GM19023 (cell line): ENCODE results near the gene DPM2.

ENCODE experiments used
- ATAC-seq: cut with Tn5 transposase; IDR thresholded peaks from one replicate; pipeline ENCODE4 v1.9.1; 2021; ENCODE audit warnings: mild to moderate bottlenecking, moderate library complexity; ENCODE audit not compliant: unreplicated experiment

Gene DPM2, protein sequence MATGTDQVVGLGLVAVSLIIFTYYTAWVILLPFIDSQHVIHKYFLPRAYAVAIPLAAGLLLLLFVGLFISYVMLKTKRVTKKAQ

DNA sequence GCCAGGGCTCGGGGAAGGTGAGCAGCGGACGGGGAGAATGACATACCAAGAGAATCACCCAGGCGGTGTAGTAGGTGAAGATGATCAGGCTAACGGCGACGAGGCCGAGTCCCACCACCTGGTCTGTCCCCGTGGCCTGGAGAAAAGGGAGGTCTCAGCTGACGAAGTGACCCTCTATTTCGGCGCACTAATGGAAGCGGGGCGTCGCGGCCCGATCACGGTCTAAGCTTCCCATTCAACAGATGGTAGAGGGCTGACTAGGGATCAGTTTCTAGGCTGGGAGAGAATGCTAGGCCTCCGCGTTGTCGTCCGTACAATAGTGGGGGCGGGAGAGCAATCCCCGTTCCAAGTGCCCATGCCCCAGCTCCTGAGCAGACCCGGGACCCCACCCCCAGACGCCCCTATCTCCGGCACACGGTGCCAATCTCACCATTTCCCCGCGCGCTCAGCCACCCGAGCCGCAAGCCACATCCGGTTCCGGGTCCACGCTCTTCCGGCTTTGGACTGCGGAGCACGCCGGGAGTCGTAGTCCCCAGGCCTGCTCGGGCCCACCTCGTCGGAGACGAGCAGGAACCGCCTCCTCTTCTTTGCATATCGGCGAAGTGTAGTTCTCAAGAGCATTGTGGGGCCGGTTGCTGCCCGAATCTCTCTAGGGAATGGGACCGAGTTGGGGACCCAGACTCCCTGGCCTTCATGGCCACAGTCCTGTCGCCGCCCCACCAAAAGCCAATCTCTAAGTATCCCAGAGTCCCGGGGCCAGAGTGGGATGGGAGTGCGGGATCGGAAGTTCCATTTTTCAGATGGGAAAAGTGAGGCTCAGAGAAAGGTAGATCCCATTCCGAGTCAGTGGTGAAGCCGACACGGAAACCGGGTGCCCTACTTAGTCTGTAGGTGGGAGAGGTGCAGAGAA lies at the start of gene DPM2:
Gene DPM2, minus strand, starts transcription at position 467 of the 910 bp plus-strand sequence. Its CDS starts 34 bp downstream, at position 433.
- peak; percentile 94 for ATAC-seq

DNA sequence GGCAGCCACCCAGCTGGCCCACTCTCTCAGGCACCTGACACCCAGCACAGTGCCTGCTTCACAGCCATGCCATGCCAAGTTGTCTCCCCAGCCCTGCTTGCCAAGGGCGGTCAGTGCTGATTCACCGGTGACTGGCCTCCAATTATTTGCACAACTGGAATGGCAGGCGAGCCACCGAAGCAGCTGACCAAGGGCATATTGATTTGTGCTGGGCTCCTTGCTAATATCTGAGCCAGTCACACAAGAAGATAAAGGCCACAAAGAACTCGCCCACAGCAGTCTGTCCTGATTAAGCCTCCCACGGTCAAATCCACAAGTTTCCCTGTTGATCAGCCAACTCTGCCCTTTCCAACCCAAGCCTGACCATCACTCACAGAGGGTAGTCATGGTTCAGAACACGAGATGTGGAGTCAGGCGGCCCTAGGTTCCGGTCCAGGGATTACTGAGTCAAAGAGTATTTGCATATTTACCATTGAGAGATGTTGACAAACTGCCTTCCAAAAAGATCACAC lies 49.5 kb upstream of the DPM2 start:
- ATAC-seq, result no peak

DNA sequence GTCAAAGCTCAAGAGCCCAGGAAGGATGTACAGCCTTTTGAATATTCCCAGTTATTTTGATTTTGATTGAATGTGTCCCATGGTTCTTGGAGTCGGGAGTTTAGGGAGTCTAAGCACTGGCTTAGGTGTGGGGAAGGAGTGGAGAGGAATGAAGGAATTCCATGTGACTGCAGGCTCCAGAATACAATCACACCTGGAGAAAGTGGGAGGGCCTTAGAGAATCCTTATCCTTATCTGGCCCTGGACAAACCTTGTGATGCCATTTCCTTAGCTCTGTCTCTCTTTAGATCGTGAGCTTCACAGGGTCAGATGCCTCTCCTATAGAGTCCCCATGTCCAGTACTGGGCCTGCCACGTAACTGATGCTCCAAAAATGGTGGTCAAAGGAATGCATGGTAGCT lies 47.4 kb upstream of the DPM2 start:
- no peak for ATAC-seq

DNA sequence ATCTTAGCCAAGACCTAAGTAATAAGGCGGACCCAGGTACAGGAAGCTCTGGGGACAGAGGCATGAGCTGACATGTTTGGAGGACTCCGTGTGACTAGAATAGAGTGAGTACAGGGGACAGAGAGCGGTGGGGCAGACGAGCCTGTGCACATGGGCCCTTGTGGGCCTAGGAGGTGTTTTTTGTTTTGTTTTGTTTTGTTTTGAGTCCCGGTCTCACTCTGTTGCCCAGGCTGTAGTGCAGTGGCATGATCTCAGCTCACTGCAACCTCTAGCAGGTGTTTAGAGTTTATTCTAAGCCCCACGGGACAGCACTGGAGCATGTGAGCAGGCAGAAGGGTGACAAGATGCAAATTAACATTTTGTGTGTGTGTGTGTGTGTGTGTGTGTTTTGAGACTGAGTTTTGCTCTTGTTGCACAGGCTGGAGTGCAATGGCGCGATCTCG lies 46.2 kb upstream of the DPM2 start:
- no peak for ATAC-seq

DNA sequence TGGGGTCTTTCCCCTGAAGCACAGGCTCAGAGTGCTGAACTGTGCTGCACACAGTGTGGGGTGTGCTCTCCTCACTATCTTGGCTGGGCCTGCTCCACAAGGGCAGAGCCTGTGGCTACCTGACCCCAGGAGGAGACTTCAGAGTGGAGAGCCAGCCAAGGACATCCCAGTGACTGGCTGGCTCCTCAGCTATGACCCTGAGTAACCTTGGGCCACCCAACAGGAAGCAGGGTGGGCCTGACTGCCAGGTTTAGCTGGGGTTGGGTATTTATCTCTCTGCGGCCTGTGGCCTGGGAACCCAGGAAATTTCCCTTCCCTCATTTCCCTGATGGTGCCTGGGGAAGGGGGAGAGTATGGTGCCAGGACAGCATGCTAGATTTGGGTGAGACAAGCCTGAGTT lies 45.3 kb upstream of the DPM2 start:
- no peak for ATAC-seq

DNA sequence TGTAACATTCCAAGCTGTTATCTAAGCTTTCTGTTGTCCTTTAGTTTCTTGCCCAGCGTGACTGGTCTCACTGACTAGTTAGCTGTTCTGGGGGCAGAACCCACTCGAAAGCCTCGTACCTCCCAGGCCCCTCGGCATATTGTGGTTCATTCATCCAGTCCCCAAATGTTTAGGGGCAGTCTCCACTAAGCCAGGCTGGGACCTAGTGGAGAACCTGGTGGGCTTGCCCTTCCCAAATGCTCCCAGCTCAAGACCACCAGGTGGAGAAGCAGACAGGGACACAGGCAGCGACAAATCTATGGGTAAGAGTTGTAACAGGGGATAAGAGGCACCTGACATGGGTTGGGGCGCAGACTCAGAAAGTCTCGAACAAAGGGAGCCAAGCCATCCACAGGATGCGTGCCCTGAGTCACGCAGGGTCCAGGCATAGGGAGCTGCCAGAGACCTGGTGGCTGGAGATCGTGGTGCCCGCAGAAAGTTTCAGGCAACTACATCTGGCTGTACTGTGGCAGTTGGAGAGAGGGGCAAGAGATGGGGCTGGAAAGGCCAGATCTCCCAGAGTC lies 44.0 kb upstream of the DPM2 start:
- no peak for ATAC-seq

DNA sequence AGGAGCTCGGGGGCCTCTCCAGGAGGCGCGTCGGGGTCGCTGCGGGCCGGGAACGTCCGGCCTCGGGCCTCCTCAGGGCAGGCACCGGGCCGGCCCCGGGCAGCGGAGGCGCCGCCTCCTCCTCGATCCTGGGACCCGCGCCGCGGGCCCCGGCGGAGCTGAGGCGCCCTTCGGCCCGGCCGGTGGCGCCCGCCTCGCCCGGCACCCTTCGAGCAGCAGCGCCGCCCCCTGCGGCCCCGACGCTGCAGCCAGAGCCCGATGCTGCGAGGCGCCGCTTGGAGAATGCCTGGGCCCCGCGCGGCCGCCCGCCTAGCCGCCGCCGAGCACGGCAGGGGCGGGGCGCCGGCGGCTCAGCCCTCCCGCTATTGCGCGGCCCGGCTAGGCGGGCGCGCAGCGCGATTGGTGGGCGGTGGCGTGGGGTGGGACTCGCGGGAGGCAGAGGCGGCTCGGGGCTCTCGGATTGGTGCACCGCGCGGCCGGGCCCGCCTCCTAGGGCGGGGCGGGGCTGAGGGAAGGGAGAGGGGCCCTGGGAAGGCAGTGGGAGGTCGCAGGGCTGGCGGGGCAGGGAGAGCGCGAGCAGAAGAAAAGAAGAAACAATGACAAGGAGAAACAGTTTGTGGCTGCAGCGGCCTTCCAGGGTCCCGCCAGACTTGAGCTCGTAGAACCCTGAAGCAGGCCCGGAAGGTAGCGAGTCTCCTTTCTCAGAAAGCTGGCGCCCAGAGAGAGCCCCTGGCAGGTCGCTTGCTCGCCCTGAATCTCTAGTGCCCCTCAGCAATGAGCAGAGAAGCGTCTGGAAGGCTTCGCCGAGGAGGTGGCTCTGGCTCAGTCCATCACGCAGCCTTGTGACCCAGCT lies 43.3 kb upstream of the DPM2 start, which contains the start of gene EEIG1:
Gene EEIG1, minus strand, starts transcription at position 284 of the 853 bp plus-strand sequence. CDS start 852 bp downstream, outside the sequence.
- ATAC-seq, result peak; percentile 77

DNA sequence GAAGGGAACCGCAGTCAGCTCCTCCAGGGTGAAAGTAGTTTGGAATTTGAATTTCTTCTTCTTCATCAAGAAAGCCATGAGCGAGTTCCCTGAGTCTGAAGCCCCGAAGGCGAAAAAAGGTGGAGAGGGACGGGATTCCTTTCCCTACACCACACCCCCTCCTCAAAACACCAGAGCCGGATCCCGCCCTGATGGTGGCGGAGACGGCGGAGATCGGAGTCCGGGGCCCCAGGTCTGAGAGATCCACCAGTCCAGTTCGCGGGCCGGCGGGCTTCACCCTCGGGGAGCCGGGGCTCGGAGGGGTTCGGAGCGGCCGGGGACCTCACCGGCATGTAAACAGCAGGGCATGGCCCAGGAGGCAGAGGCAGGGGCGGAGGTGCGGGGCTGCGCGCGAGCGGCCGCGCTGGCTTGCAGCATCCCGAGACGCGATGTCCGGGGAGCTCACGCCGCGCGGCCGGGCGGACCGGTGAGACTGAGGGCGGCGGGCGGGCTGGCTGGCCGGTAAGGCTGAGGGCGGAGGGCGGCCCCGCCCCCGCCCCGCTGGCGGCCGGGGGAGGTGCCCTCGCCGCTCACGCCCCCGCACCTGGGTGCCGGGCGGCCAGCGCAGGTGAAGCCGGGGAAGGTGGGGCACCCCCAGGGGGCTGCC lies 42.5 kb upstream of the DPM2 start:
- ATAC-seq, result peak; percentile 33

DNA sequence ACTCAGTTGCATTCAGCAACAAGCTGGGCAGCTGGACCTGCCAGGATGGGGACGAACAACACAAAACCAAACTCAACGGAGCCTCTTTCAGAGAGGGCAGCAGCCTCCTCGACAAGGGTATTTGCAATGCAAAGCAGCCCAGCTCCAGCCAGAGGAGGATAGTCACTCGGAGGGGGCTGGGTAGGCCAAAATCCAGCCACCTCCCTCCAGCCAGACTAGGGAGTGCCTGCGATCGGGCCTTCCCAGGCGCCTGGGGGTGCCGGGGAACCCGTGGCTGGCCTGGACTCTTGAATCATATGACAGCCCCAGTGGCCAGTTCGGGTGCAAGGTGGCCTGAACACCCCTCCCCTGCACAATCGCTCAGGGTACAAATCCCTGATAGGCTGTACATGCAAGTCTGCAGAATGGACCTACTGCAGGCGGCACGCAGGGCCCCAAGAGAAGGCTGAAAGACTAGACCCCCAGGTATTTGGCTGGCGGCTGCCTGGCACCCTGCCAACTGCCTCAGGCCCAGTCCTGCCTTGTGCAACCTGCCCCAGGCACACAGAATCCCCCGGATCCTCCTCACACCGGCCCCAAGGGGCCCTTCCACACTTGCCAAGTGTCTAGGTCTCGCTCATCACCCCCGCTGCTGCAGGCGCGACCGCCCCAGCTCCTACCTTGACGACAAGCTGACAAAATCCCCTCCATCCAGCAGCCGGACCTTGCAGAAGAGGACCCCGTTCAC lies 41.8 kb upstream of the DPM2 start:
- peak; percentile 22 for ATAC-seq

DNA sequence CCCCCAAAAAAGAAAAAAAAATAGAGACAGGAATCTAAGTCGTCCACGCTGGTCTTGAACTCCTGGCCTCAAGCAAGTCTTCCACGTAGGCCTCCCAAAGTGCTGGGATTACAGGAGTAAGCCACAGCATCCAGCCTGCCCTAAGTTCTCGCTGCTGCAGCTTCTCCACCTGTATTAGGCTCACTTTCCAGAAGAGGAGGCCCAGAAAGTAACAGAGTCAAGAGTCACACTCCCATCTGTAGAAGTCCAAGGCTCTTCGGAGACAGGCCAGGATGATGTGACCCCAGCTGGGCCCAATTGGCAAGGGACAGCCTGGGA lies 41.3 kb upstream of the DPM2 start:
- no peak for ATAC-seq

DNA sequence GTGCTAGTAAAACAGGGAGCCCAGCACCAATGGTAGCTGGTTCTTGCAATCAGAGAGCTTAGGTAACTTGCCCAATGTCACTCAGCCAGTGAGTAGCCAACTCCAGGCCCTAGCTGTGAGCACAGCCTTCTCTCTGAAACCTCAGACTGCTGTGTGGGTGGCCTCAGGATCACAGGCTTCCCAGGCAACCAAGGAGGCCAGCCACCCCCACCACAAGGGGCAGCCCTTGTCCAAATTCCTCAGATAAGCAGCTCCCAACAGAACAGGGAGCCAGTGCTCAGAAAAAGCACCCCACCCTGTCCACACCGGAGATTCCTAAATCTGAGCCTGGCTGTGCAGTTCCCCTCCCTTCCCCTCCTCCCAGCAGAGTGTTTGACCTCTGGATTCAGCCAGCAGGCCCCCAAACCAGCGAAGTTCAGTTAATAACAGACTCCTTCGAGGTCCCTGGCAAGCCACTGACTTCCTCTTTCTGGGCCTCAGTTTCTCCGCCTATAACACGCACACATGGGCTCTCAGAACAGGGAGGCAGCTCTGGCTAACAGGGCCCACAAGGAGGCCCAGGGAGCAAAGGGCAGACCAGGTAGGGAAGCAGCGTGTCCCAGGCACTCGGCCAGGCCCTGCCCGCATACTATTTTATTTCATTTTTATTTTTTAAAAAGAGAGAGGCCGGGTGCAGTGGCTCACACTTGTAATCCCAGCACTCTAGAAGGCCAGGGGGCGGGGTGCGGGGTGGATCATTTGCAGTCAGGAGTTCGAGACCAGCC lies 40.4 kb upstream of the DPM2 start:
- ATAC-seq, result no peak

DNA sequence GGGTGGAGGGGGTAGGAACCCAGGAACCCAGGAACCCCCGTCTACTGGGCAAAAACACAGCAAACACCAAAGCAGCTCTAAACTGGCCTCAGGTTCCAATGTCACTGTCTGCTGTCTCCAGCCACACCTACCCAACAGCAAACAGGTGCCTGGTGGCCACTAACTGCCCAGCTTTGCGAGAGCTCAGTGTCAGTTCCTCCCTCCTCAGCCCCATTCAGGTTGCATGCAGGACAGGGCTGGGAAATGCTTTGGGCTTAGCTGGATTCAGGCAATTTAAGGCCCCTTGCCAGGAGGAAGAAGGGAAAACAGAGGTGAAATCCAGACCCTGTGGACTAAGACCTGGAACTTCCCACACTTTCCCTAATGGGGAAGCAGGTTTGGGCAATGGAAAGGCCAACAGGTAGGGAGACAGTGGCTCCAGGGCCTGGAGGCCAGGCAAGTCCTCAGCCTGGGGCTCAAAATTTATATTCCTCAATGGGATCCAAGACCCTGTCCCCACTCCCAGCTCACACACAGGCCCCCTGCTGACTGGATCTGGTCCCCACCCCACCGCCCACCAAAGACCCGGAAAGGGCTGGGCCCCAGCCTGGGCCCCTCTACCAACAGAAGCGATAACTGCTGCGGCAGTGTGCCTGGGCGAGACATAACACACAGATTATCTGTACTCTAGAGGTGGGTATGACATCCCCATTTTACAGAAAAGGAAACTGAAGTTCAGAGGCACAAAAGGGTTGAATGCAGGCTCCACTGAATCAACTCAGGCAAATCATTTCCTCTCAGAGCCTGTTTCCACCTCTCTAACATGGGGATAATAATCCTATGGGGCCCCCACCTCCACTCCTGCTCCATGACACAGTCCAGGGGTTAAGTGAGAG lies 39.6 kb upstream of the DPM2 start:
- no peak for ATAC-seq

DNA sequence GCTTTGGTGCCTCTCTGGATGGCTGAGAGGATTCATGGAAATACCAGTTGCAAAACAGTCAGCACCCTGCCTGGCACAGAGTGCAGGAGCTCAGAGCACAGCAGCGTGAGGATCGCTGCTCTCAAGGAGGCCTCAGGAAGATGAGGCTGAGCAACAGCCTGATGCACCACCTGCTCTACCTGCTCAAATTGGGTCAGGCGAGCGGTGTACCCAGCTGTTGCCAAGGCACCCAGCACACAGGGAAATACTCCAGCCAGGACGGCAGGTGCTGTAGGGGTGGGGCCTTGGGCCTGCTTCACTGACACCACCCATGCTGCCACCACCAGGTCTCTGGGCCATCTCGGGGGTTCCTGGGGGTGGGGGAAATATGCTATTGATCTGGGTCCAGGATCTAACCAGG lies 38.8 kb upstream of the DPM2 start:
- ATAC-seq, result no peak

DNA sequence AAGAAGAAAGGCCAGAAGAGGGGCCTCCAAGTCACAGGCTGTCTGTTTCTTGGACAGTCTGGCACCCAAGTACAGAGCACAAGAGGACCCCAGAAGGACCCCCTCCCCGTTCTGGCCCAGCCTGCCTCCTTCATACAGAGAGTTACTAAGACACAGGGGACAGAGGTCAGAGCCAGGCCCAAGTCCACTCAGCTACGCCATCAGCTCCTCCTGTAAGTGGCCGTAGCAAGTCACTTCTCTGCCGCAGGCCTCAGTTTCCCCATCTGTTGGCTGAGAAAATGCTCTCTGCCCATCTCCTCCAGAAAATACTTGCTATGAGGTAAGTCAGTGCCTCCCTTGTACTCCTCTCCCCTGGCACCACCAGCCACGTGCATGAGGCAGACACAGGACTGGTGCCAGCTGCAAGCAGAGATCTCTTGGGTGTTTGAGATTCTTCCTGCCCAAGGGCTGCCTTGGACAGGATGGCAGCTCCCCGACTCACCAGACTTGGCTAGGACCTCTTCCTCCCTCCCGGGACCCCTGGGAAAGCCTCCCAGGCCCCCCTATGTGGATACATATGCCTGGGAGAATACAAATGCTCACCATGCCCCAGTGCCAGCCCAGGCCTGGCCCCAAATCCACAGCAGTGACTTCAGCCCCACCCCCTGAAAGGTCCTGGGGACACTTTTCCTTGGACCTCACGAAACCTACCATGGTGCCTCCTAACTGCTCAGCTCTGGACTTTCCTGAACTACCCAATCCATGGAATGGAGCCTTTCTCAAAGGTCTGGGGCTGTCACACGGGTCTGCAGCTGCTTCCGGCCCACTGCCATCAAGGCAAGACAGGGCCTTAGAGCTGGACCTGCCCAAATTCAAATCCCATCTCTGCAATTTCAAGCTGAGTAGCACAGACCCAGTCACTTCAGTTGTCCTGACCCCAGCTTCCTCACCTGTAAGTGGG lies 38.0 kb upstream of the DPM2 start:
- no peak for ATAC-seq

DNA sequence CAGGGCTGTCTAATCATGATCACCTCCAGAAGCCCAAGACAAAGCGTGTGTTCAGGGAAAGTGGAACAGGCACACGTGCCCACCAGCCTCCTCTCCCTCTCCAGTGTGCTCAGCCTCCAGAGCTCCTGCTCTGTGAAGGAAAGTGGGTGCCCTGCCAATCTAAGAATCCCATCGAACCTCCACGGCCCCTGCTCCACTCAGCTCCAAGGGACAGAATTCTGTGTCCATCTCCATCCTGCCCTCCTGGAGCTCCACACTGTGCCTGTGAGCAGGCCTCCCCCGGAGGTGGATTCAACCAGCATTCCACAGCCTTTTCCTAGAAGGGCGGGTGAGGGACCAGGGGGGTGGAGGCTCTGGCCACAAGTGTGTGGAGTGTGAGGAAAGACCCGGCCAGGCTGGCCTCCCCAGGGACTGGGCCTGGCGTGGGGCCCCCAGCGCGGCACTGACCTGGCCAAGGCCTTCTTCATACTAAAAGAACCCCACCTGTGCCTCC lies 37.2 kb upstream of the DPM2 start:
- ATAC-seq, result no peak

DNA sequence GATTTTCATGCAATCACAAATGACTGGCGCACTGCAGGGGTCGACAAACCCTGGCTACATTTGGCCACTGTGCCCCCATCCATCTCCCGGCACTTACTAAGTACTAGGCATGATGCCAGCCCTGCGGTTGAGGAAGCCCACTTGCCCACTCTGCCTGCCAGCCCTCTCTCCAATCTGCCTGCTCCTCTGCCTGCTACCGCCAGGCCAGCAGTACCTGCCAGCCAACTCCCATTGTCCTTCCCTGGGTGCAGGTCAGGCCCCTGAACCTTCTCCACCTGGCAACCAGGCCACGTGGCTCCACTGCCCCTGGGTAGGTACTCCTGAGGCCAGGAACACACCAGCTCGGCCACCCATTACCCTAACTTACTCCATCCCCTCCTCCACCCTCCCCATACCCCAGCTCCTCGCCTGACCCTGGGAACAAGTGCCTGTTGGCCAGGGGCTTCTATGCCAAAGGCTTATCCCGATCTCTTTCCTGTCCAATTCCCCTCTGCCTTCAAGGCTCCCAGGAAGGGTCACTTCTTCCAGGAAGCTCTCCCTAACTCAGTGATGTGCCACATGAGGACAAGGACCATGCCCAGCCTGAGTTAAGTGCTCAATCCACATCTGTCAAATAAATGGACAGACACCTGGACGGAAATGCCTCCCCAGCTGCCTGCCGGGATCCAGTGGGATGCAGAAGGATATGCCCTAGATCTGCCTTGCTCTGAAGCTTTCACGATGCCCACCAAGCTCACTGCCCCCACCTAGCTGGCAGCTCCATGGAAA lies 36.5 kb upstream of the DPM2 start:
- ATAC-seq, result no peak
